OCI-M2 (cell line): ENCODE data around the gene ELOVL2.

Experiments
- DNase-seq: peaks from one replicate; lab custom pipeline; 2025; ENCODE audit not compliant: unreplicated experiment; lab: John Stamatoyannopoulos, UW

ELOVL2 gene

DNA sequence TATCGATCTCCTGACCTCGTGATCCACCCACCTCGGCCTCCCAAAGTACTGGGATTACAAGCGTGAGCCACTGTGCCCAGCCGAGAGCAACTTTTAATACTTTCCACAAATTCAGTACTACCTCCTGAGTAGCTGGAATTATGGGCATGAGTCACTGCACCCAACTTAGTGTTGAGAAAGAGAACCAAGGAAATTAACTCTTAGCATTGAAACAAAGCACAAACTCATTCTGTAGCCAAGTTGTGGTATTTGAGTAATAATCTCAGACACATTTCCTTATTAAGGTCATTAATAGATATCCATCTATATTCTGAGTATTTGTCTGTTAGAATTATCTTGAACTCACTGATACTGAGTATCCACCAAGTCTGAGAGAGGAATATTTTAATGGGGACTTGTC is 14.3 kb upstream of the ELOVL2 start:
- no peak for DNase-seq

DNA sequence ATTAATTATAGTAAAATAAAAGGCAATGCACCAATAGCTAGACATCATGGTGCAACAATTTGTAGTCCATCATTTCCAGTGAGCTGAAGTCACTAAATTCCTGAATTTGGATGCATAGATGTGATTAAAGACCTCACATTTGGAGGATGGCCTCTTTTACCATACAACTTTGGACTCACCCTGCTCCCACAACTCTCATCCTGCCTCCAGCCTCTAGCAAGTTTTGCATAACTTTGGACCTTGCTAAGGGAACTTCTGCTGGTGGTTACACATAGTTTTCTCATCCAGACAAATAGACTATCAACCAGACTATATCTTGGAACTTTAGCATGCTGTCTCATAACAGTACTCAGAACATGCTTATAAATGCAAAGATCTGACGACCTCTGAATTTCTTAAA is 12.8 kb upstream of the ELOVL2 start:
- DNase-seq: no peak

DNA sequence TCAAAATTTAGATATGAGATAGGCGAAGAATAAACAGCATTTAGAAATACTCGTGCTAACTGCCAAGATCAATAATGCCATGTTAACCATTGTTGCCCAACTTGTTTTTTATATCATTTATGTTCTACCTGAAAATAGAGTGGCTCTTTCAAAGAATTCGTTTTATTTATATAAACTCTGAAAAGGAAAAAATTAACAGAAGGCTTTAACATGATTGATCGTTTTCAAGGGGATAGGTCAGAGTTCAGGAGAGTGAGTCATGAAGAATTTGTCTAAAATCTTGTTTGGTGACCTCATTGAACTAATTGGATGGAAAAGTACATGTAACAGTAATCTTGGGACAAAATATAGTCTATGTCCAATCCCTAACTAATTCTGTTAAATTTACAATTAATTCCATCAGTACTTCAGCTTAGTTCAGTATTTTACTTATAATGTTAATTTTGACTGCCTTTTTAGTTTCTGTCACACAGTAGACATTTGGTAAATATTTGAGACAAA is 11.1 kb upstream of the ELOVL2 start:
- no peak for DNase-seq

DNA sequence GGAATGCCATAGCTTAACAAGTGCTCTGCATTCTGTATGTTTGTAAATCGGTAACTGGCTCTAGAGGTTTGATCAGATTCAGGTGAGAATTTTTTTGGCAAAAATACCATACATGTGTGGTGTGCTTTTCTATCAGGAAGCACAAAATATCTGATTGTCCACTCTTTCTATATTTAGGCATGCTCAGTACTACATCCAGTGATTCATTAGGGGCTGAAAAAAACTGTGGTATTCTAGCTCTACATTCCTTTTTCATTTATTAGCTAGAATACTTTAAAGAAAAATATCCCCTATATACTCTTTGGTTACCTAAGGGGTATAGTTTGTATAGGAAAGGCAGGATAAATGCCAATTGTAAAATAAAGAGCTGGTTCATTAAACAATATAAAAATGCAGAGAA is 10.6 kb upstream of the ELOVL2 start:
- no peak for DNase-seq

DNA sequence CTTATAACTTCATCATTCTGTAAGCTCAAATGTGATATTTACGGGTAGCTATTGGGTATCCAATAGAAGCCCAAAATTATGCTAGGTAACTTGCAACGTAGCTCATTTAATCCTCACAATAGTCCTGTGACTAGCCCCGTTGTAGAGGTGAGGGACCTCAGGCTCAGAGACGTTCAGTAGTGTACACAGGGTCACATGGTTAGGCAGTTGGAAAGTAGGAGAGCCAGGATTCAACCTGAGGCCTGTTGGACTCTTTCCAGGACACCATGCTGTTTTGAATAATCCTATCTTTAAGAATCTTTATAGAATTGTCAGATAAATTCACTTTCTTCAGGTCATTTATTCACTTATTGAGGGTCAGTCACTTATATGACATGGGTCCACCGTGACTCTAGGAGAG is 9.2 kb upstream of the ELOVL2 start:
- DNase-seq: no peak

DNA sequence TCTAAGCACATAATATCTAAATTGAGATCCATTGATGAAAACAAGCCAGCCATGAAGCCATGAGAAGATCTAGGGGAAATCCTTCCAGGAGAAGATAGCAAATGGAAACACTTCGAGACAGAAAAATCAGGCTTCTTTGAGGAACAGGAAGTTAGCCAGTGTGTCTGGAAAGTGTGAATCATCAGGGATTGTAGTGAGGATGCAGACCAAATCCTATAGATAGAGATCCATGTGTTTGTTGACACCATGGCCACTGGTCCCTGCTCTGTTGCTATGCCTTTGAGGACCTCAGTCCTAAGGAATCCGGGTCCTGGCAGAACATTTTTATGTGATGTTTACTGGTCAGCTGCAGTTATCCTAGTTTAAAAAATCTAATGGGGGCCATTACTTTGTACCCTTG is 6.6 kb upstream of the ELOVL2 start:
- DNase-seq: no peak

DNA sequence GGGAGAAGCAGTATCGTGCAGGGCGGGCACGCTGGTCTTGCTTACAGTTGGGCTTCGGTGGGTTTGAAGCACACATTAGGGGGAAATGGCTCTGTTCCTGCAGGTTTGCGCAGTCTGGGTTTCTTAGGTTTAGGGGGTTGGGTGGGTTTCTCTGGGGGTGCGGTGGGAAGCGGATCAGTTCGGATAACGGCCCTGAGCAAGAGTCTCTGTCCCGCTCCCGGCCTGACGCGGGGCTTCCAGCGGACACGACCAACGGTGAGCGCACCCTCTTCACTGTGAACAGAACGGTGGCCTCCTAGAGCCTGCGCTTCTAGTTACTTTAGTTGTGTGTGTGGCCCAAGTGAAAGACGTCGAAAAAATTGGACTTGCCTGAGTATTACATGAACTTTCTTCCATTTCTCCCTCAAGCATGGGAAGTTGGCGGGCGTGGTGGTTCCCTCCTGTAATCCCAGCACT is 635 bp upstream of the ELOVL2 start:
- no peak for DNase-seq

DNA sequence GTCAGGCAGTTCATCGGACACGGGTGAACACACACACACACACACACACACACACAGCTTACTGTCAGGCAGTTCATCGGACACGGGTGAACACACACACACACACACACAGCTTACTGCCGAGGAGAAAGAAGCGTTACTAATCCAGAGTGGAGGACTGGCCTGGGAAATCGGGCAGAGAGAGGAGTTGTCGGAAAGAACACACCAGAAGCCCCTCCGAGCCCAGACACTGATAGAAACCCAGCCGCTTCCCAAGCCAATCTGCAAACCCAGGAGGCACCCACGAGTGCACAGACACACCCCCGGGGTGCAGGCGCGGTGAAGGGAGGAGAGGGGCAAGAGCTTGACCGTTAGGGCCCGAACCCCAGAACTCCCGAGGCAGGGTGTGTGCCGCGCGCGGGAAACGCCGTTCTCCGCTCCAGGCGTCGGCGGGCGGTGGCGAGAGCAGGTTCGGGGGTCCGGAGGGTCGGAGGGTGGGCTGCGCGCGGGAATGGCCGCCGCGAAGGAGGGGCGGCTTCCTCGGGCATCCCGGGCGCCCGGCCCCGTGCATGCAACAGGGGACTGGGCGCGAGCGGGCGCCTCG is 636 bp downstream of the ELOVL2 start:
- no peak for DNase-seq

DNA sequence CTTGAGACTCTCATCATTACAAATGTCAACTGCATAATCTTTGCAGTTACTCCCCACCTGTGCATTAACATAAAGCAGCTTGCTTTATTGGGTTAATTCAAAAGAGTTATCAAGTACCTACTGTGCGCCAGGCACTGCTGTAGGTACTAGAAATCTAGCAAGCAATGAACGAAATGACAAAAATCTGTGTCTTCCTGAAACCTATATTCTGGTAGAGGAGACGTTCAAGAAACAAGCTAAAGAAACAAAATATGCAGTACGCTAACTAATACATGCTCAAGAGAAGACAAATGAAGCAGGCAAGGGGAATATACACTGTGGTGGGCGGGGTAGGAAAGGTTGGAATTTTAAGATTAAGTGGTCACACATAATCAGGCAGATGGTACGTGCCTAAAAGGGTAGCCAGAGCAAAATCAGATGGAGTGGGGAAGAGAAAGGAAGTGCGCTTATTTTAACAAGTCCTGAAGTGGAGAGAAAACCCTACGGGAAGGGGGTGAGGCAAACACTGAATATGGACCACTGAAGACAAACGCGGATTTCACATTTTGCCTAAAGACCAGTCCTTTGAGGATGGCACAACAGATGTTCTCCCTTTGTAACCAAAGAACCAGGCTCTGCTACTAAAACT is 1.2 kb downstream of the ELOVL2 start:
- DNase-seq: no peak

DNA sequence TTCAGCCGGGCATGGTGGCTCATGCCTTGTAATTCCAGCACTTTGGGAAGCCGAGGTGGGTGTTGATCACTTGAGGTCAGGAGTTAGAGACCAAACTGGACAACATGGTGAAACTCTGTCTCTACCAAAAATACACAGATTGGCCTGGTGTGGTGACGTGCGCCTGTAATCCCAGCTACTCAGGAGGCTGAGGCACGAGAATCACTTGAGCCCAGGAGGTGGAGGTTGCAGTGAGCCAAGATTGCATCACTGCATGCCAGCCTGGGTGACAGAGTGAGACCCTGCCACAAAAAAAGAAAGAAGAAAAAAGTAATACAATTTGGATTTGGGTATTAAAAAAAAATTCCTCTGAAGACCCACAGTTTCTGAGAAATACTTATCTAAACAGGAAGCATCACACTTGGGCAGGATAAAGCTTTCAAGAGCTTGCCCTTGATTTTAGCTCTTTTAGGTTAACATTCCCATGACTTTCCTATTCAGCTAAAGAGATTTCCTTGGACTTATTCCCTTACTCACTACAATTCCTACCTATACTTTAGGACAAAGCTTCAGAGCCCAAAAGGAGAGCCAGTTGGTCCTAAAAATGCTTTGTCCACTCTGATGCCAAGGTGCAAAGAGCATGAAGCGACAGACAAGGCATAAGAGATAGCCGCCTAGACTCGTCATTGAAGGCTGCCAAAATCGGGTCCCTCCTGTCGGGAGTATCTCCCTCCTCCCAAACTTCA is 1.9 kb downstream of the ELOVL2 start:
- no peak for DNase-seq

DNA sequence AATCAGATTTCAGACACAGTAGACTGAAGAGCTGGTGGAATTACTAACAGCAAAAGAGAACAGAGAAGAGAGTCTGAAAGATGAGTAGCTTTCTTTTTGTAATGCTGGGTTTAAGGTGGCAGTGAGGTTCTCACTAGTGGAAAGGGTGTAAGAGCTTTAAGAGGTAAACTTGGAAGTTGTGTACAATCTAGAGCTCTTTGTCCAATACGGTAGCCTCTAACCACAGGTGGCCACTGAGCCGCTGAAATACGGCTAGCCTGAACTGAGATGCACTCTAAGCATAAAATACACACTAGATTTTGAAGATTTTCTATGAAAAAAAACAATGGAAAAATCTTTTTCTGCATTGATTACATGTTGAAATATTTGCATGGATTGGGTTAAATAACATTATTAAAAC is 4.0 kb downstream of the ELOVL2 start:
- no peak for DNase-seq

DNA sequence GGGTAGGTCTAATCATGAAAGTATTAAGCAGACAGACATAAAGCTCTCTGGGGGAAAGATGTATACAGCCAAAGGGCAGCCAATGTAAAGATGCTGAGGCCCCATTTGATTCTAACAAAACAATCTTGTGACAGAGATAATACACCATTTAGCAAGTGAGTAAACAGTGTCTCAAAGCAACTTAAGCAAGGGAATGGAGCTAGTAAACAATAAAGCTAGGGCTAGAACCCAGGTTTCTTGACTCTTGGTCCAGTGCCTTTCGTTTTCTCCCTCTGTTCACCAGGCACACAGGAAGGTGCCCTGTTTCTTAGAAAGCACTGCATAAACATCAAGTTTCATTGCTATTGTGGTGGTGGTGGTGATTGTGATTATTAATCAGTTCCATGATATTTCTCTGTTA is 5.1 kb downstream of the ELOVL2 start:
- no peak for DNase-seq

DNA sequence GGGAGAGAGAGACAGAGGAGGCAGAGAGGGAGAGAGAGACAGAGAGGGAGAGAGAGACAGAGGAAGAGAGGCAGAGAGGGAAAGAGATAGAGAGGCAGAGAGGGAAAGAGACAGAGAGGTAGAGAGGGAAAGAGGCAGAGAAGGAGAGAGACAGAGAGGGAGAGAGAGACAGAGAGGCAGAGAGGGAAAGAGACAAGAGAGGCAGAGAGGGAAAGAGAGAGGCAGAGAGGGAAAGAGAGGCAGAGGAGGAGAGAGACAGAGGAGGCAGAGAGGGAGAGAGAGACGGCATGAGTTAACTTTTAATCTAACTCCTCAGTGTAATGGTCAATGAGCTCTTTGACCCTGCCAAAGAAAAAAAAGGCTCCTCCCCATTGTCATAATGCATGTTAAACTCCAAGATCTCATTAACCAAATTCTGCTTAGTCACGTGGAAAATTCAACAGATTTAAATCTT is 7.1 kb downstream of the ELOVL2 start:
- no peak for DNase-seq

DNA sequence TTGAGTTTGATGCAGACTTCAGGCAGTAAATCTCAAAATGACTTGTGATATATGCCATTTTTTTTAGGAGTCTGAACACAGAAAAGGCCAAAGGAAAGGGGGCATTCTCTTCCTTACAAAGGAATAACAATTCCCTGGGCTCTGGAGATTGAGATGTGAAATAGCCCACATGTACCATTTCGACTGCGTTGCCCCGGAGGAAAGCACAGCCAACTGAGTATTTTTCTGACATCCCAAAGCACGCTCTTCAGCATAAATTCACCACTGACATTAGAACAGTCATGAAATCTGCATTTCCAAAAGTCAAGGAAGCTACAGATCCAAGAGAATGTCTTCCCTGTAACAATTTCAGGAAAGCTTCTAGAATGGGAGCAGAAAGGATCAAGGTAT is 7.8 kb downstream of the ELOVL2 start:
- DNase-seq: no peak

DNA sequence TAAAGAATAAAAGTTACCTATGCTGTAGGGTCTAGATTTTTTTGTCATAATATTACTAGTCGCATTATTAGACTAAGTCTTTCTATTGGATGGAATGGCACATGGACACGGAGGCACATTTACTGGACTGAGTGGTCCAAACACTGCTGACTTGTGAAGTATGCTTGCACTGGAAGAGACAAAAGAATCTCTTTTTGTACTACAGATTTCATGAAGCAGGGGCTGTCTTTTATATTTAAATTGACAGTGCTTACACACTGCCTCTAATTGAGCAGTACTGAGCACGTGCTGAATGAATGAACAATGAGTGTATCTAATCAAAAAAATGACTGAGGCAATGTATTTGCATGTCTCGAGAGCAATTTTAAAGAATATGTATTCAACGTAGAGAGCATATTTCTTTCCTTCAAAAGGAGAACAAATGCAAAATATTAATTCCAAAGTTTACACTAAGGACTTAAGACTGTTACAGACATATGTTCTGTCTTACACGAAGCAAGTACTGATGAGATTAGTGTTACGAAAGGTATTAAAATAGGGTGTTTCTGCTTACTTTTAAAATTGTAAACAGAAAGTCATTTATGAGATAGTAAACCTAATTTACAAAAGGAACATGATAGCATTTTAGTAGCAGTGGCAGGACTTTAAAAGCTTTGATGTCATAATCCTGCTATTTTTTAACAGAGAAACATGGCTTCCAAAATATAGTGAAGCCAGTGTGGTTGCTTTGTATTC is 8.3 kb downstream of the ELOVL2 start:
- DNase-seq: no peak

DNA sequence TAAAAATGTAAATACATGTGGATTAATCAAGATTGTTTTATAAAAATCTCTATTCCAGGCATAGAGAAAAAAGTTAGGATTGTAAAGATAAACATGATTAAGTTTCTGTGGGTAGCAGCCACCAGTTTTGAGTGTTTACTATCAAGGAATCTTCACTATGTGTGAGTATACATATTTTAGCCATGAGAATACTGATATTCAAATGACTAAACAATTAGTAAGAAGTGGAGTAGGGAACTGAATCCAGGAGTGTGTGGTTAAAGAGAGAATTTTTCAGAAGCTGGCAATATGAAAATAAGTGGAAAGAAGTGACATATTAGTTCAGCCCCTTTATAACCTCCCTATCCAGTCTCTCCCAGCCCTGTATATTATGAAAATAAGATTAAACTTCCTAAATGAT is 10.3 kb downstream of the ELOVL2 start:
- DNase-seq: no peak

DNA sequence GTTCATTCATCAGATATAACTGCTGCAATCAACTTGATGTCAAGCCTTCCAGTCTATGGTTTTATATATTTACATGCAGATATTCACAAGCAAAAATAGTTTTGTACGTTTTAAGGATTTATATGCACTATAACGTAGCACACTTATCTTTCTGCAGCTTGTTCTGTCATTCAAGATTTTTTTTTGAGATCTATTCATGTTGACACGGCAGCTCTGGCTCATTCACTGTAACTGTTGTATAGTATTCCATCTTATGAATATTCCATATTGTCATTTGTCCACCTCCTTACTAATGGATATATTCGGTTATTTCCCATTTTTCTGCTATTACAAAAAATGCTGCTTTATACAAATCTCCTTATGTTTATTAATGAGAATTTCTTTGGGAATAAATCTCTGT is 13.2 kb downstream of the ELOVL2 start:
- no peak for DNase-seq

DNA sequence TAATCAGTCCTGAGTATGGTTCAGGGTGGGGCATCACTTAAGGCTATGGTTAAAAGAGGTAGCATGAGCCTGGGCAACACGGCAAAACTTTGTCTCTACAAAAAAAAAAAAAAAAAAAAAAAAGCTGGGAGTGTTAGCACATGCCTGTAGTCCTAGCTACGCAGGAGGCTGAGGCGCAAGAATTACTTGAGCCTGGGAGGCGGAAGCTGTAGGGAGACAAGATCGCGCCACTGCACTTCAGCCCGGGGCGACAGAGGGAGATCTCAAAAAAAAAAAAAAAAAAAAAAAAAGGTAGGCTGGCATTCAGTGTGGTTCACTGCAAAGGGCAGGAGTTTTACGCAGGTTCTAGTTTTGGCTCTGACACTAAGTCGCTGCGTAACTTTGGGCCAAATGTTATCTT is 15.1 kb downstream of the ELOVL2 start:
- no peak for DNase-seq

DNA sequence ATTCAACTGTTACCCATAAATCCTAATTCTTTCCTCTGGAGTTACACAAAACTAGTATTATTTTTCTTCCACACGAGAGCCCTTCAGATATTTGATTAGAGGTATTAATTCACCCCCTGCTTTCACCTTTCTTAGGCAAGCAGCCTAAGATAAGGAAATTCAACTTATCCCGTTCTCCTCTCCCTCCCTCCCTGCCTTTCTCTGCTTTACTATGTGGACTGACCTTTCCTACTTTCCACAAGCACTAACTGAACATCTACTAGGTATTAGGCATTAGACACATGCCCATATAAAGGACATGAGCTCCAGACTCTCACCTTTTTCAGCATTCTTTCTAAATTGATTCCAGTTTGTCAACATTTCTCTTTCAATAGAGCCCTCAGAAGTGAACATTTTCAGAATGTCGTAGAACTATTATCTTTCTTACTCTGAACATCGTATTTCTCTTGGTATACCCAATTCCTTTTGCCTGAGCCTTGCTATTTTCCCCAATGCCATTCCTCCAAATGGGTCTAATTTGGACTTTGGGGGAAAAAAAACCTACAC is 16.5 kb downstream of the ELOVL2 start:
- DNase-seq: no peak

DNA sequence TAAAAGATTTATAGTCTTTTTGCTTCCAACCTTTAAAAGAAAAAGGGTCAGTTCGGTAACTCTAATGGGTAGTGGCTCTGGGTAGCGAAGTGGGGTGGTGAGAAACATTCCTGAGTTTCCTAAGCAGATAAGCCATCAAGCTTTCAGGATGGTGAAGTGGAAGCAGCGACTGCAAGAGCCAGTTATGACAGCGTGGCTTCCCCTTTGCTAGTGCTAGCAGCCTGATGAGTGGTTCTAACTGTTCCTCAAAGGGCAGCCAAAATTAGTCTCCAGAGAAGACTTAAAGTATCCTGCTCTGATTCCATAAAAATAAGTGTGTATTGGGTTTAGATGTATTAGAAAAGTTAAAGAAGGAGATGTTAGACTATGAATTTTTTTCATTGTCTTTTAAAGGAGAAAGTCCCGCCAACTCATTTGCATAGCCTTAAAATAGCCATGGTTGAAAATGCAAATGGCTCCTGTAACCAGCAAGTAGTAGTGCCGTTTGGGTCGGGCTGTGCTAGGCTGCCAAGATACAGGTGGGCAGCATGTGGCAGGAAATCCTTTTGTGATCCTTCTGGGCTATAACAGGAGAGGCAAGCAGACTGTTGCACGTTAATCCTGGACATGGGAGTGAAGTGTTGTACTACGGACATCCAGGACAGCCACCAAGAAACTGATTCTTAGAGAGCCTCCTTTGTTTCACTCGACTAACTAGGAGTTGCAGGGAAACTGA is 18.0 kb downstream of the ELOVL2 start:
- no peak for DNase-seq

DNA sequence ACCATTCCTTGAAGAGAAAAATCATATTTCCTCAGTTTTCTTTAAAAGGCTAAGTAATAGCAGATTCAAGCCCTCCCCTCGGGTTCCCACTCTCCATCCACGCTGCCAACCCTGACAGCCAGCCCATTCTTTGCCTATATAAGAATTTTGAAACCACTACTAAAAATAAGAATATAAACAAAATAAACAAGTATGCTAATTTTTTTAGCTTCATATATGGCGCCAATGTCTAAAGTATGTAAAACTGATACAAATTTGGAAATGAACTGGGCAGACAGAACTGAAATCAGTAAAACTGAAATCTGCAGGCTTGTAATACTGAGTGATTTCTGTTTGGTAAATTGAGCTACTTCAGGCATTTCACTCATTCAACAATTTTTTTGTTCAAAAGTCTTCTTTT is 19.0 kb downstream of the ELOVL2 start:
- DNase-seq: no peak
